Osteoblast (primary cell): Measurements from ENCODE around the gene HSH2D. TPM values are rescaled to one million over a fixed set of nuclear protein-coding genes. Genes with fewer than 3 reads are reported as not detected.

Experiments used
- DNase-seq: peaks from one replicate; pipeline ENCODE4 v3.0.0; 2011; ENCODE audit warnings: low spot score, mixed read lengths; ENCODE audit not compliant: insufficient read length; ENCODE audit errors: missing footprints
- H2AFZ ChIP-seq: 2 replicates; pipeline ENCODE4 v1.6.0; 2011; ENCODE audit warnings: mild to moderate bottlenecking, low read length
- H3K27ac ChIP-seq: 2 replicates; pipeline ENCODE4 v1.5.1; 2011; ENCODE audit warnings: mild to moderate bottlenecking, low read depth, low read length, moderate library complexity
- H3K27me3 ChIP-seq: 2 replicates; pipeline ENCODE4 v1.6.0; 2012; ENCODE audit warnings: mild to moderate bottlenecking, control low read depth, inconsistent platforms, low read length, moderate library complexity; ENCODE audit not compliant: insufficient read depth
- H3K36me3 ChIP-seq: 2 replicates; pipeline ENCODE4 v1.5.1; 2011; ENCODE audit warnings: mild to moderate bottlenecking, low read length, control low read depth, moderate library complexity; ENCODE audit not compliant: insufficient read depth
- H3K4me1 ChIP-seq: 2 replicates; pipeline ENCODE4 v1.5.1; 2011; ENCODE audit warnings: mild to moderate bottlenecking, low read length, control low read depth, moderate library complexity; ENCODE audit not compliant: insufficient read depth
- H3K4me2 ChIP-seq: 2 replicates; pipeline ENCODE4 v1.6.0; 2011; ENCODE audit warnings: mild to moderate bottlenecking, low read length; ENCODE audit not compliant: insufficient read depth
- H3K4me3 ChIP-seq: fragments of 200-600 bp; sonication (generic); 3 replicates; pipeline ENCODE4 v1.5.1; 2012; ENCODE audit warnings: mild to moderate bottlenecking, low read length, inconsistent platforms; ENCODE audit not compliant: insufficient read depth
- H3K79me2 ChIP-seq: 2 replicates; pipeline ENCODE4 v1.6.0; 2012; ENCODE audit warnings: mild to moderate bottlenecking, low read length, control low read depth, inconsistent platforms; ENCODE audit not compliant: insufficient read depth
- H3K9me3 ChIP-seq: 2 replicates; pipeline ENCODE4 v1.5.1; 2011; ENCODE audit warnings: low read depth, low read length, control low read depth
- H4K20me1 ChIP-seq: 2 replicates; pipeline ENCODE4 v1.6.0; 2012; ENCODE audit warnings: mild to moderate bottlenecking, low read length, control low read depth; ENCODE audit not compliant: insufficient read depth
- total RNA-seq: library from RNA; depleted of rRNA; stranded (reverse); fragments of >200 nt; gene quantifications from 2 replicates; pipeline ENCODE4 v1.2.3, GENCODE V29; 2012
- TF ChIP-seq, protein P1 (sequence below): IDR thresholded peaks from 2 replicates; pipeline ENCODE4 v1.5.1; 2011; ENCODE audit warnings: mild to moderate bottlenecking, low read depth, low read length, moderate library complexity; ENCODE audit errors: extremely low read depth

HSH2D gene
- total RNA-seq, 1 donor = 0.36 TPM

DNA sequence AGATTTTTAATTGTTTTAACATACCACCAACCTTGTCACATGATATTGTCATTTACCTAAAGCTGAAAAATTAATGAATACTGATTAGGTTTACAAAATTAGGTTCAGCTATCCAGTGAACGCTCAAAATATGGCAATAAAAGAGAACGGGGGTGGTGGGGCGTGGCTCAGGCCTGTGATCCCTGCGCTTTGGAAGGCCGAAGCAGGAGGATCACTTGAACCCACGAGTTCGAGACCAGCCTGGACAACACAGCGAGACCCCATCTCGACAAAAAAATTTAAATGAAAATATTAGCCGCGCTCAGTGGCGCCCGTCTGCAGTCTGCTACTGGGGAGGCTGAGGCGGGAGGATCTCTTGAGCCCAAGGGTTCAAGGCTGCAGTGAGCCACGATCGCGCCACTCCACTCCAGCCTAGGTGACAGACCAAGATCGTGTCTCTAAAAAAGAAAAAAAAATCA lies 41.2 kb downstream of the HSH2D start:
- Histone ChIP-seq H3K4me2 (peak overlapping the region; percentile 97), H3K79me2 (peaks cover 38% of the 10 kb centered on the region), H3K27ac (peak overlapping the region; percentile 49), H3K9me3 (no peaks in the 10 kb centered on the region), H2AFZ (peak overlapping the region; percentile 94), H3K4me3 (peak overlapping the region; percentile 94), H4K20me1 (peaks cover 15% of the 10 kb centered on the region), H3K27me3 (no peaks in the 10 kb centered on the region), H3K36me3 (peaks cover 16% of the 10 kb centered on the region), H3K4me1 (peaks cover 26% of the 10 kb centered on the region)
- no peak for DNase-seq
- TF ChIP-seq, protein P1, sequence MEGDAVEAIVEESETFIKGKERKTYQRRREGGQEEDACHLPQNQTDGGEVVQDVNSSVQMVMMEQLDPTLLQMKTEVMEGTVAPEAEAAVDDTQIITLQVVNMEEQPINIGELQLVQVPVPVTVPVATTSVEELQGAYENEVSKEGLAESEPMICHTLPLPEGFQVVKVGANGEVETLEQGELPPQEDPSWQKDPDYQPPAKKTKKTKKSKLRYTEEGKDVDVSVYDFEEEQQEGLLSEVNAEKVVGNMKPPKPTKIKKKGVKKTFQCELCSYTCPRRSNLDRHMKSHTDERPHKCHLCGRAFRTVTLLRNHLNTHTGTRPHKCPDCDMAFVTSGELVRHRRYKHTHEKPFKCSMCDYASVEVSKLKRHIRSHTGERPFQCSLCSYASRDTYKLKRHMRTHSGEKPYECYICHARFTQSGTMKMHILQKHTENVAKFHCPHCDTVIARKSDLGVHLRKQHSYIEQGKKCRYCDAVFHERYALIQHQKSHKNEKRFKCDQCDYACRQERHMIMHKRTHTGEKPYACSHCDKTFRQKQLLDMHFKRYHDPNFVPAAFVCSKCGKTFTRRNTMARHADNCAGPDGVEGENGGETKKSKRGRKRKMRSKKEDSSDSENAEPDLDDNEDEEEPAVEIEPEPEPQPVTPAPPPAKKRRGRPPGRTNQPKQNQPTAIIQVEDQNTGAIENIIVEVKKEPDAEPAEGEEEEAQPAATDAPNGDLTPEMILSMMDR = no peak

DNA sequence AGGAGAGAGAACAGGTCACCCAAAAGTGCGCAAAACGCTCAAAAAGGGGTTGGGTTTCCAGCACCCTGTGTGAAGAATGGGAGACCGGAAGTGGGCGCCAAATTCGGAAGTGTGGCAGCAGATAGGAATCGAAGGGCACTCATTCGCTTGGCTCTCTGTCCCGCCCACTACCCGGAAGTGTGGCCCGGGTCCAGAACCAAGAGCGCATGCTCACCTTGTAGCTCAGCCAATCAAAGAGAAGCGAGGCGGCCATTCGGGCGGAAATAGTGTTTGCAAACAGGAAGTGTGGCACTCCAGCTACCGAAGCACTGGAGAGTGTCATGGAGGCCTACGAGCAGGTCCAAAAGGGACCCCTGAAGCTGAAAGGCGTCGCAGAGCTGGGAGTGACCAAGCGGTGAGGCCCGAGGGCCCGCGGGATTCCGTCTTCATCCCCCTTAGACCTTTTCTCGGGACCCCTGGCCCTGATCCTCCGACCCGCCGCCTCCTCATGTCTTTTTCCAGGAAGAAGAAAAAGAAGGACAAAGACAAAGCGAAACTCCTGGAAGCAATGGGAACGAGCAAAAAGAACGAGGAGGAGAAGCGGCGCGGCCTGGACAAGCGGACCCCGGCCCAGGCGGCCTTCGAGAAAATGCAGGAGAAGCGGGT lies 41.8 kb downstream of the HSH2D start, which contains the start of gene FAM32A:
Gene FAM32A (plus strand): TSS at position 288 of the 645 bp plus-strand sequence. CDS start 33 bp downstream, at position 321.
- TF ChIP-seq, protein P1 = peak; percentile 19
- H3K36me3 ChIP-seq = peaks cover 21% of the 10 kb centered on the region
- H3K4me1 ChIP-seq = peaks cover 24% of the 10 kb centered on the region
- H3K4me2 ChIP-seq = peak within 1 kb of the TSS; percentile 97
- H3K27me3 ChIP-seq = no peaks in the 10 kb centered on the region
- no peaks in the 10 kb centered on the region for H3K9me3 ChIP-seq
- H2AFZ ChIP-seq = peak within 1 kb of the TSS; percentile 94
- H3K4me3 ChIP-seq = peak within 1 kb of the TSS; percentile 94
- H4K20me1 ChIP-seq = peaks cover 20% of the 10 kb centered on the region
- peak; percentile 99 for DNase-seq
- peaks cover 43% of the 10 kb centered on the region for H3K79me2 ChIP-seq
- H3K27ac ChIP-seq = peak within 1 kb of the TSS; percentile 77

DNA sequence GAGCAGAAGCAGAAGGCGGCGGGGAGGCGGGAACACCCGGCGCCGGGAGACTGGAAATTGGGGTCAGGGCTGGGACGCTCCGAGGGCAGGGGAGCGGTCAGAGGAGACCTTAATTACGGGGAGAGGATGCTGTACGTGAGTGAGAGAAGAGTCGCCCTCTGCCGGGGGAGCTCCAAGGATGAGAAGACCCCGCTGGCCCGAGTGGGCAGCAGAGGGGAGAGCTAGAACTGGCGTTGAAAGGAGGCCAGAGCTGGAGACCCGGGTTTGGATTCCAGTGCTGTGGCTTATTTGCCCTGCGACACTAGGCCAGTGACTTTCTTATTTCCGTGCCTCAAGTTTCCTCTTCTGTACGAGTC lies 42.3 kb downstream of the HSH2D start:
- H3K27me3 ChIP-seq = no peaks in the 10 kb centered on the region
- peak overlapping the region; percentile 97 for H3K4me2 ChIP-seq
- peaks cover 43% of the 10 kb centered on the region for H3K79me2 ChIP-seq
- H4K20me1 ChIP-seq = peaks cover 20% of the 10 kb centered on the region
- TF ChIP-seq, protein P1 = peak; percentile 46
- H3K4me1 ChIP-seq = peaks cover 19% of the 10 kb centered on the region
- peaks cover 26% of the 10 kb centered on the region for H3K36me3 ChIP-seq
- H3K4me3 ChIP-seq = peak overlapping the region; percentile 94
- peak overlapping the region; percentile 87 for H2AFZ ChIP-seq
- DNase-seq = peak; percentile 85
- peak overlapping the region; percentile 77 for H3K27ac ChIP-seq
- H3K9me3 ChIP-seq = no peaks in the 10 kb centered on the region

DNA sequence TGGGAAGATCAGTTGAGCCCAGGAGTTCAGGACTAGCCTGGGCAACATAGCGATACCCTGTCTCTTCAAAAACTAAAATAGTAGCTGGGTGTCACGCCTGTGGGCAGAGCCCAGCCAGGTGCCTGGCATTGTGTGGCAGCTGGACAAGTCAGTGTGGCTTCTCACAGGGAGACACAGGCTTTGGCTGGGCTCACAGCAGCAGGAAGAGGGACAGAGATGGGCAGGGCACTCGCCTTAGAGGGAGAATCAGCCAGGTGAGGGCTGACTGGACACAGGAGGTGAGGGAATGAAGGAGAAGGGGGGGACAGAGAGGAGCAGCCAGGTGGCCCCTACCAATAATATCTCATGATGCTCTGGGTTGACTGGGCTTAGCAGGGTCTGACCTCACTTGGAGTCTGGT lies 45.0 kb downstream of the HSH2D start:
- H3K4me2 ChIP-seq = no peak overlapping the region
- peaks cover 43% of the 10 kb centered on the region for H3K79me2 ChIP-seq
- no peak for DNase-seq
- no peaks in the 10 kb centered on the region for H3K27me3 ChIP-seq
- H4K20me1 ChIP-seq = peaks cover 20% of the 10 kb centered on the region
- no peak overlapping the region for H3K4me3 ChIP-seq
- H3K27ac ChIP-seq = no peak overlapping the region
- H3K36me3 ChIP-seq = peaks cover 43% of the 10 kb centered on the region
- peaks cover 16% of the 10 kb centered on the region for H3K4me1 ChIP-seq
- TF ChIP-seq, protein P1 = no peak
- no peaks in the 10 kb centered on the region for H3K9me3 ChIP-seq
- H2AFZ ChIP-seq = no peak overlapping the region
